H1 (cell line): ENCODE measurements around the gene FGD5. TPM values are rescaled to one million over a fixed set of nuclear protein-coding genes. Genes with fewer than 3 reads are reported as not detected.

Source experiments
- CTBP2 ChIP-seq: IDR thresholded peaks from 2 replicates; pipeline ENCODE4 v1.7.0; 2011; ENCODE audit warnings: borderline replicate concordance, mild to moderate bottlenecking, moderate library complexity, mixed read lengths, low read length; ENCODE audit not compliant: insufficient read depth, insufficient read length
- RFX5 ChIP-seq: IDR thresholded peaks from 2 replicates; pipeline ENCODE4 v1.6.1; 2011; ENCODE audit warnings: low read depth, low read length, improper control_type of control experiment, borderline replicate concordance
- polyA plus RNA-seq, 7 experiments: library from polyadenylated mRNA; depleted of rRNA in 3 of 7; stranded (reverse) in 5 of 7; unstranded in 2 of 7; fragments of >200 nt in 5 of 7; fragments of 200-250 nt in 2 of 7; gene quantifications; 1 replicate in 5 of 7; 2 replicates in 1 of 7; 4 replicates in 1 of 7; pipeline versions ENCODE4 v1.2.1 to v1.2.3, GENCODE V29; 2011 to 2013; ENCODE audit warnings: missing spikeins in 2 of 7, mixed read lengths in 2 of 7
- total RNA-seq: library from RNA; stranded (reverse); fragmentation: NEBNext Ultra II Directional; extraction: Animal tissue kit (Norgen Biotek cat#: 25700); gene quantifications from 2 replicates; pipeline ENCODE4 v1.2.1, GENCODE V29; 2021
- TF ChIP-seq, protein P1 (sequence below), 3 experiments: IDR thresholded peaks; 1 replicate in 2 of 3; 2 replicates in 1 of 3; pipeline versions ENCODE4 v1.5.1 to v1.6.1; 2011; ENCODE audit warnings: low read length in 3 of 3, mild to moderate bottlenecking in 3 of 3, inconsistent platforms in 2 of 3, low read depth in 1 of 3, moderate library complexity in 1 of 3; ENCODE audit not compliant: insufficient read depth in 1 of 3; ENCODE audit errors: control extremely low read depth in 1 of 3
- TF ChIP-seq, protein P2 (sequence below): IDR thresholded peaks from 2 replicates; pipeline ENCODE4 v1.6.1; 2011; ENCODE audit warnings: low read depth, mild to moderate bottlenecking, low read length; ENCODE audit not compliant: insufficient read depth

The FGD5 gene
- total and polyA plus RNA-seq, 2 of the 8 experiments (the other 6 are each of a cell fraction or from before 2014, with no cell fraction given): 4.7 to 14.3 TPM

- TF ChIP-seq CTBP2 (no peak), RFX5 (no peak)
- TF ChIP-seq, protein P1, sequence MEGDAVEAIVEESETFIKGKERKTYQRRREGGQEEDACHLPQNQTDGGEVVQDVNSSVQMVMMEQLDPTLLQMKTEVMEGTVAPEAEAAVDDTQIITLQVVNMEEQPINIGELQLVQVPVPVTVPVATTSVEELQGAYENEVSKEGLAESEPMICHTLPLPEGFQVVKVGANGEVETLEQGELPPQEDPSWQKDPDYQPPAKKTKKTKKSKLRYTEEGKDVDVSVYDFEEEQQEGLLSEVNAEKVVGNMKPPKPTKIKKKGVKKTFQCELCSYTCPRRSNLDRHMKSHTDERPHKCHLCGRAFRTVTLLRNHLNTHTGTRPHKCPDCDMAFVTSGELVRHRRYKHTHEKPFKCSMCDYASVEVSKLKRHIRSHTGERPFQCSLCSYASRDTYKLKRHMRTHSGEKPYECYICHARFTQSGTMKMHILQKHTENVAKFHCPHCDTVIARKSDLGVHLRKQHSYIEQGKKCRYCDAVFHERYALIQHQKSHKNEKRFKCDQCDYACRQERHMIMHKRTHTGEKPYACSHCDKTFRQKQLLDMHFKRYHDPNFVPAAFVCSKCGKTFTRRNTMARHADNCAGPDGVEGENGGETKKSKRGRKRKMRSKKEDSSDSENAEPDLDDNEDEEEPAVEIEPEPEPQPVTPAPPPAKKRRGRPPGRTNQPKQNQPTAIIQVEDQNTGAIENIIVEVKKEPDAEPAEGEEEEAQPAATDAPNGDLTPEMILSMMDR (IDR thresholded peaks at IDR 0.05; ENCODE audit: control extremely low read depth in 1 of 3, insufficient read depth in 1 of 3, low read depth in 1 of 3, low read length in 3 of 3): no peak
- TF ChIP-seq, protein P2, sequence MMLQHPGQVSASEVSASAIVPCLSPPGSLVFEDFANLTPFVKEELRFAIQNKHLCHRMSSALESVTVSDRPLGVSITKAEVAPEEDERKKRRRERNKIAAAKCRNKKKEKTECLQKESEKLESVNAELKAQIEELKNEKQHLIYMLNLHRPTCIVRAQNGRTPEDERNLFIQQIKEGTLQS: no peak
These were observed 51.4 kb downstream of the FGD5 start (continued) for GRCh38 chr3:14869917-14870782.
